ENCODE data around the gene OR2AG2. TPM values are rescaled to one million over a fixed set of nuclear protein-coding genes. Genes with fewer than 3 reads are reported as not detected.

The OR2AG2 gene
- total RNA-seq, 1 experiment from 2014 or later, result 0.37 TPM

- no peak for TF ChIP-seq CTCF (IDR thresholded peaks at IDR 0.05; ENCODE audit: unreplicated experiment)
- no peak overlapping the region for H3K27ac Mint-ChIP-seq (ENCODE audit: low read depth, unreplicated experiment)
- CTCF ChIA-PET, result interaction anchor here (1.9 kb wide), 1 partner anchor 18 kb away, joined by 12 read pairs; no protein-coding TSS in a partner anchor
- H3K4me1 Mint-ChIP-seq (ENCODE audit: insufficient read depth, unreplicated experiment), result no peaks in the 10 kb centered on the region
- H3K27me3 Mint-ChIP-seq (ENCODE audit: insufficient read depth, unreplicated experiment), result no peaks in the 10 kb centered on the region
- intact Hi-C loops (cut with micrococcal nuclease), result no loop called here
- no peaks in the 10 kb centered on the region for H3K36me3 Mint-ChIP-seq (ENCODE audit: insufficient read depth, unreplicated experiment)
- no peaks in the 10 kb centered on the region for H3K9me3 Mint-ChIP-seq (ENCODE audit: unreplicated experiment)
- no peak overlapping the region for H3K4me3 Mint-ChIP-seq (ENCODE audit: unreplicated experiment)
- POLR2A ChIA-PET, result interaction anchor here (1.7 kb wide), 1 partner anchor 13 kb away, joined by 4 read pairs; no protein-coding TSS in a partner anchor
- no TSS peak for BruUV-seq (replicated peaks)
- DNase-seq (ENCODE audit: unreplicated experiment), result no peak
Measured at GRCh38 chr11:6794639-6795038, 22.9 kb upstream of the OR2AG2 start.

- ChIA-PET CTCF (interaction anchor here (0.6 to 2.4 kb wide), 5 partner anchors 22 to 795 kb away, joined by 3 to 8 read pairs (median 5); no protein-coding TSS in a partner anchor), POLR2A (no interaction called here)
- DNase-seq (ENCODE audit: unreplicated experiment), result no peak
- BruUV-seq (replicated peaks), result no TSS peak
- H3K4me3 Mint-ChIP-seq (ENCODE audit: unreplicated experiment), result no peak overlapping the region
- H3K27ac Mint-ChIP-seq (ENCODE audit: low read depth, unreplicated experiment), result no peak overlapping the region
- no peaks in the 10 kb centered on the region for H3K9me3 Mint-ChIP-seq (ENCODE audit: unreplicated experiment)
- no peaks in the 10 kb centered on the region for H3K36me3 Mint-ChIP-seq (ENCODE audit: insufficient read depth, unreplicated experiment)
- intact Hi-C loops (cut with micrococcal nuclease), result no loop called here
- no peak for TF ChIP-seq CTCF (IDR thresholded peaks at IDR 0.05; ENCODE audit: unreplicated experiment)
- H3K27me3 Mint-ChIP-seq (ENCODE audit: insufficient read depth, unreplicated experiment), result no peaks in the 10 kb centered on the region
- H3K4me1 Mint-ChIP-seq (ENCODE audit: insufficient read depth, unreplicated experiment), result no peaks in the 10 kb centered on the region
Measured at GRCh38 chr11:6790546-6790945, 18.8 kb upstream of the OR2AG2 start.

- intact Hi-C loops (cut with micrococcal nuclease), result no loop called here
- no TSS peak for BruUV-seq (replicated peaks)
- no peaks in the 10 kb centered on the region for H3K36me3 Mint-ChIP-seq (ENCODE audit: insufficient read depth, unreplicated experiment)
- ChIA-PET POLR2A (no interaction called here), CTCF (interaction anchor here (0.6 to 3.2 kb wide), 5 partner anchors 27 to 316 kb away, joined by 3 to 15 read pairs (median 4); no protein-coding TSS in a partner anchor)
- peaks cover 19% of the 10 kb centered on the region for H3K27me3 Mint-ChIP-seq (ENCODE audit: insufficient read depth, unreplicated experiment)
- no peaks in the 10 kb centered on the region for H3K9me3 Mint-ChIP-seq (ENCODE audit: unreplicated experiment)
- no peak within 1 kb of the TSS for H3K4me3 Mint-ChIP-seq (ENCODE audit: unreplicated experiment)
- H3K27ac Mint-ChIP-seq (ENCODE audit: low read depth, unreplicated experiment), result no peak within 1 kb of the TSS
- no peak for TF ChIP-seq CTCF (IDR thresholded peaks at IDR 0.05; ENCODE audit: unreplicated experiment)
- DNase-seq (ENCODE audit: unreplicated experiment), result no peak
- H3K4me1 Mint-ChIP-seq (ENCODE audit: insufficient read depth, unreplicated experiment), result no peaks in the 10 kb centered on the region
Measured at GRCh38 chr11:6782720-6783119, 10.9 kb upstream of the OR2AG2 start, which contains the start of gene OR2AG1. Gene OR2AG1, plus strand, starts transcription at chr11:6783020. Its CDS starts 2,018 bp downstream, at chr11:6785038.

GRCh38 chr11:6780829-6781228 lies 9.1 kb upstream of the OR2AG2 start:
- no peak for TF ChIP-seq CTCF (IDR thresholded peaks at IDR 0.05; ENCODE audit: unreplicated experiment)
- H3K36me3 Mint-ChIP-seq (ENCODE audit: insufficient read depth, unreplicated experiment), result no peaks in the 10 kb centered on the region
- BruUV-seq (replicated peaks), result no TSS peak
- no peaks in the 10 kb centered on the region for H3K9me3 Mint-ChIP-seq (ENCODE audit: unreplicated experiment)
- no peaks in the 10 kb centered on the region for H3K4me1 Mint-ChIP-seq (ENCODE audit: insufficient read depth, unreplicated experiment)
- CTCF ChIA-PET, result interaction anchor here (3.1 to 3.2 kb wide), 2 partner anchors 25 to 31 kb away, joined by 10 to 15 read pairs; no protein-coding TSS in a partner anchor
- intact Hi-C loops (cut with micrococcal nuclease), result no loop called here
- H3K27ac Mint-ChIP-seq (ENCODE audit: low read depth, unreplicated experiment), result no peak overlapping the region
- peaks cover 19% of the 10 kb centered on the region for H3K27me3 Mint-ChIP-seq (ENCODE audit: insufficient read depth, unreplicated experiment)
- POLR2A ChIA-PET, result no interaction called here
- DNase-seq (ENCODE audit: unreplicated experiment), result no peak
- H3K4me3 Mint-ChIP-seq (ENCODE audit: unreplicated experiment), result no peak overlapping the region

All from MCF 10A (cell line).